Thyroid gland (tissue), 4 donors: Measurements from ENCODE around the gene NENF. TPM values are rescaled to one million over a fixed set of nuclear protein-coding genes. Genes with fewer than 3 reads are reported as not detected.

ENCODE experiments used
- DNase-seq, 2 donors: peaks; one replicate each; pipeline ENCODE4 v3.0.0-alpha.2; 2019
- H3K27ac ChIP-seq, 3 donors: fragments of 200-600 bp; sonication (generic); 1 replicate in 2 of 3; 2 replicates in 1 of 3; pipeline ENCODE4 v1.5.1; 2016 to 2019; ENCODE audit warnings: mild to moderate bottlenecking in 1 of 3, moderate library complexity in 1 of 3
- H3K27me3 ChIP-seq: fragments of 200-600 bp; sonication (generic); one replicate; pipeline ENCODE4 v1.5.1; 2019
- H3K36me3 ChIP-seq, 2 donors: fragments of 200-600 bp; sonication (generic); one replicate each; pipeline ENCODE4 v1.5.1; 2016 to 2019
- H3K4me1 ChIP-seq, 2 donors: fragments of 200-600 bp; sonication (generic); one replicate each; pipeline ENCODE4 v1.5.1; 2017 to 2019
- H3K4me3 ChIP-seq, 3 donors: fragments of 200-600 bp; sonication (generic); replicated peaks in 1 of 3; 1 replicate in 2 of 3; 2 replicates in 1 of 3; pipeline ENCODE4 v1.5.1; 2016; ENCODE audit warnings: mild to moderate bottlenecking in 1 of 3
- H3K9me3 ChIP-seq: fragments of 200-600 bp; sonication (generic); one replicate; pipeline ENCODE4 v1.5.1; 2017
- CTCF ChIP-seq, 6 experiments: fragments of 200-600 bp in 3 of 6; fragments of 450-650 bp in 3 of 6; sonication (generic) in 3 of 6; IDR thresholded peaks; one replicate each; pipeline ENCODE4 v1.5.1; 2016 to 2019; ENCODE audit warnings: antibody characterized with exemption in 6 of 6, mild to moderate bottlenecking in 2 of 6, inconsistent platforms in 1 of 6, moderate library complexity in 1 of 6
- POLR2A ChIP-seq, 2 donors: fragments of 450-650 bp; IDR thresholded peaks; one replicate each; pipeline ENCODE4 v1.6.1; 2017; ENCODE audit warnings: antibody characterized with exemption in 2 of 2, mild to moderate bottlenecking in 2 of 2, moderate library complexity in 1 of 2
- WGBS, 2 donors: methylation state at CpG; one replicate each; pipeline ENCODE4 v1.1.5; 2017; 5-methylcytosine and 5-hydroxymethylcytosine counted together
- intact Hi-C: fragments of 100-400 bp; cut with DNase I; formaldehyde crosslinking; loops from one replicate; pipeline ENCODE4 v1.15.1; 2023
- total RNA-seq, 4 donors: library from RNA; depleted of rRNA; stranded (reverse); fragments of >200 nt; gene quantifications; one replicate each; pipeline ENCODE4 v1.2.3, GENCODE V29; 2016

NENF gene
- total RNA-seq, 4 donors from 2014 or later, result 42.4 to 181 (median 122) TPM

GRCh38 chr1:212485571-212485912 is 52.8 kb downstream of the NENF start:
- 83 to 90% methylated on average over 4 of the region's 4 CpGs for WGBS, 2 donors
- intact Hi-C loops, result no loop called here
- Histone ChIP-seq H3K27ac (peak overlapping the region; percentile 10 to 86 (median 76)), H3K9me3 (no peaks in the 10 kb centered on the region), H3K27me3 (no peaks in the 10 kb centered on the region), H3K4me1 (peaks cover 41 to 58% of the 10 kb centered on the region in 2 donors), H3K36me3 (no peaks in the 10 kb centered on the region), H3K4me3 (no peak overlapping the region)
- DNase-seq, result no peak
- no peak for TF ChIP-seq CTCF (IDR thresholded peaks at IDR 0.05)
- TF ChIP-seq POLR2A (IDR thresholded peaks at IDR 0.05), result no peak

GRCh38 chr1:212485913-212486618 is 53.3 kb downstream of the NENF start:
- TF ChIP-seq POLR2A (IDR thresholded peaks at IDR 0.05) (peak in 1 of 2 donors; percentile 45), CTCF (IDR thresholded peaks at IDR 0.05) (no peak)
- peak; percentile 63 to 79 for DNase-seq
- Histone ChIP-seq H3K9me3 (no peaks in the 10 kb centered on the region), H3K4me1 (peaks cover 39 to 53% of the 10 kb centered on the region in 2 donors), H3K36me3 (no peaks in the 10 kb centered on the region), H3K27ac (peak overlapping the region; percentile 41 to 86 (median 76)), H3K4me3 (no peak overlapping the region), H3K27me3 (no peaks in the 10 kb centered on the region)
- 39 to 45% methylated on average over 9 to 10 of the region's 10 CpGs for WGBS, 2 donors
- intact Hi-C loops, result no loop called here

GRCh38 chr1:212486619-212486975 is 53.9 kb downstream of the NENF start:
- intact Hi-C loops, result no loop called here
- Histone ChIP-seq H3K9me3 (no peaks in the 10 kb centered on the region), H3K27ac (peak overlapping the region; percentile 41 to 86 (median 76)), H3K36me3 (no peaks in the 10 kb centered on the region), H3K27me3 (no peaks in the 10 kb centered on the region), H3K4me3 (no peak overlapping the region), H3K4me1 (peaks cover 34 to 49% of the 10 kb centered on the region in 2 donors)
- TF ChIP-seq CTCF (IDR thresholded peaks at IDR 0.05) (no peak), POLR2A (IDR thresholded peaks at IDR 0.05) (no peak)
- 89 to 91% methylated on average over 4 of the region's 4 CpGs for WGBS, 2 donors
- DNase-seq, result no peak

GRCh38 chr1:212487286-212487685 is 54.6 kb downstream of the NENF start:
- intact Hi-C loops, result no loop called here
- 83 to 87% methylated on average over 2 of the region's 2 CpGs for WGBS, 2 donors
- Histone ChIP-seq H3K36me3 (no peaks in the 10 kb centered on the region), H3K4me1 (peaks cover 27 to 42% of the 10 kb centered on the region in 2 donors), H3K27ac (peak overlapping the region in 1 of 3 donors; percentile 86), H3K27me3 (no peaks in the 10 kb centered on the region), H3K9me3 (no peaks in the 10 kb centered on the region), H3K4me3 (no peak overlapping the region)
- TF ChIP-seq CTCF (IDR thresholded peaks at IDR 0.05) (no peak), POLR2A (IDR thresholded peaks at IDR 0.05) (no peak)
- no peak for DNase-seq

- Histone ChIP-seq H3K36me3 (no peaks in the 10 kb centered on the region), H3K4me1 (peaks cover 21 to 36% of the 10 kb centered on the region in 2 donors), H3K9me3 (no peaks in the 10 kb centered on the region), H3K4me3 (no peak overlapping the region), H3K27me3 (no peaks in the 10 kb centered on the region), H3K27ac (peak overlapping the region; percentile 47 to 55 (median 54))
- TF ChIP-seq POLR2A (IDR thresholded peaks at IDR 0.05) (no peak), CTCF (IDR thresholded peaks at IDR 0.05) (no peak)
- no peak for DNase-seq
- WGBS, 2 donors, result 89 to 94% methylated on average over 7 of the region's 7 CpGs
- intact Hi-C loops, result no loop called here
Observed at GRCh38 chr1:212487774-212488435, 55.2 kb downstream of the NENF start.
